SK-N-SH (cell line): ENCODE measurements around the gene SSMEM1.

Source experiments
- CTCF ChIP-seq: fragments of 200-600 bp; sonication (generic); IDR thresholded peaks from 2 replicates; pipeline ENCODE4 v1.6.1; 2017; ENCODE audit warnings: antibody characterized with exemption, mild to moderate bottlenecking, moderate library complexity
- EZH2phosphoT487 ChIP-seq: fragments of 200-600 bp; sonication (generic); IDR thresholded peaks from 2 replicates; pipeline ENCODE4 v1.6.1; 2017; ENCODE audit warnings: low read depth, mixed run types, mild to moderate bottlenecking, antibody characterized with exemption, moderate library complexity, borderline replicate concordance
- FOXJ3 ChIP-seq: sonication (generic); formaldehyde crosslinking; IDR thresholded peaks from 2 replicates; pipeline ENCODE4 v1.5.1; 2020; ENCODE audit warnings: mild to moderate bottlenecking, missing genetic modification reagents
- IRF3 ChIP-seq: fragments of 150-350 bp; IDR thresholded peaks from 2 replicates; pipeline ENCODE4 v1.6.1; 2016; ENCODE audit warnings: mild to moderate bottlenecking, low read depth, low read length
- MXI1 ChIP-seq: IDR thresholded peaks from 2 replicates; pipeline ENCODE4 v1.6.1; 2012; ENCODE audit warnings: mild to moderate bottlenecking, low read depth, low read length, improper control_type of control experiment
- RAD21 ChIP-seq: IDR thresholded peaks from 2 replicates; pipeline ENCODE4 v1.6.1; 2012; ENCODE audit warnings: mild to moderate bottlenecking, low read length
- REST ChIP-seq: IDR thresholded peaks from 2 replicates; pipeline ENCODE4 v1.6.1; 2012; ENCODE audit warnings: mild to moderate bottlenecking, low read depth, low read length, moderate library complexity
- RXRA ChIP-seq: IDR thresholded peaks from 2 replicates; pipeline ENCODE4 v1.4.0; 2012; ENCODE audit warnings: low read depth, mild to moderate bottlenecking, borderline replicate concordance
- USF1 ChIP-seq: IDR thresholded peaks from 2 replicates; pipeline ENCODE4 v1.4.0; 2012; ENCODE audit warnings: low read depth, borderline replicate concordance
- USF2 ChIP-seq: fragments of 150-350 bp; IDR thresholded peaks from 2 replicates; pipeline ENCODE4 v1.6.1; 2017; ENCODE audit warnings: antibody characterized with exemption, low read length, low read depth, borderline replicate concordance

GRCh38 chr7:130191791-130192190 lies 15.9 kb upstream of the SSMEM1 start:
- TF ChIP-seq RAD21 (no peak), CTCF (no peak), EZH2phosphoT487 (no peak), IRF3 (no peak), FOXJ3 (no peak), RXRA (no peak), MXI1 (no peak), USF2 (no peak), REST (no peak), USF1 (no peak)
